T-helper 1 cell treated with Interleukin-12 subunit alpha and Interleukin-12 subunit beta and Interleukin-4 antibody, amounts not matched to agents 30 ng/mL and 1 ng/mL, for 36 hours (primary cell): ENCODE results near the gene IL16. TPM values are rescaled to one million over a fixed set of nuclear protein-coding genes. Genes with fewer than 3 reads are reported as not detected.

ENCODE experiments used
- intact Hi-C: fragments of 100-400 bp; cut with micrococcal nuclease; formaldehyde crosslinking; loops from one replicate; pipeline ENCODE4 v1.15.1; 2024
- total RNA-seq: library from RNA; stranded (reverse); gene quantifications from 2 replicates; pipeline ENCODE4 v1.2.3, GENCODE V29; 2022

IL16 gene
- total RNA-seq, 1 donor from 2014 or later, result 237 TPM

- intact Hi-C loops, result no loop called here
Observed at GRCh38 chr15:81174125-81174791, 22.4 kb upstream of the IL16 start.

GRCh38 chr15:81174792-81175327 is 21.8 kb upstream of the IL16 start:
- intact Hi-C loops, result no loop called here

- intact Hi-C loops, result no loop called here
Observed at GRCh38 chr15:81175496-81175895, 21.2 kb upstream of the IL16 start.

GRCh38 chr15:81176291-81176893 is 20.3 kb upstream of the IL16 start:
- intact Hi-C loops, result no loop called here

- intact Hi-C loops, result no loop called here
Observed at GRCh38 chr15:81178365-81178764, 18.3 kb upstream of the IL16 start.

GRCh38 chr15:81181220-81181619 is 15.5 kb upstream of the IL16 start:
- intact Hi-C loops, result no loop called here

- intact Hi-C loops, result no loop called here
Observed at GRCh38 chr15:81182031-81182755, 14.5 kb upstream of the IL16 start.

- intact Hi-C loops, result no loop called here
Observed at GRCh38 chr15:81182756-81183438, 13.8 kb upstream of the IL16 start.

- intact Hi-C loops, result no loop called here
Observed at GRCh38 chr15:81183439-81183775, 13.3 kb upstream of the IL16 start.

GRCh38 chr15:81184188-81184587 is 12.5 kb upstream of the IL16 start:
- intact Hi-C loops, result no loop called here

GRCh38 chr15:81185631-81186295 is 10.9 kb upstream of the IL16 start:
- intact Hi-C loops, result no loop called here

- intact Hi-C loops, result no loop called here
Observed at GRCh38 chr15:81188354-81188753, 8.3 kb upstream of the IL16 start.

- intact Hi-C loops, result no loop called here
Observed at GRCh38 chr15:81189583-81190283, 6.9 kb upstream of the IL16 start.

GRCh38 chr15:81190922-81191507 is 5.7 kb upstream of the IL16 start:
- intact Hi-C loops, result no loop called here

GRCh38 chr15:81191701-81192100 is 5.0 kb upstream of the IL16 start:
- intact Hi-C loops, result no loop called here

GRCh38 chr15:81194723-81195122 is 2.0 kb upstream of the IL16 start:
- intact Hi-C loops, result no loop called here

GRCh38 chr15:81195339-81195864 is 1.3 kb upstream of the IL16 start:
- intact Hi-C loops, result no loop called here

- intact Hi-C loops, result no loop called here
Observed at GRCh38 chr15:81197255-81197630, 564 bp downstream of the IL16 start.

GRCh38 chr15:81197688-81198281 is 1.1 kb downstream of the IL16 start:
- intact Hi-C loops, result no loop called here
